ENCODE data around the gene UVSSA.

The UVSSA gene

DNA sequence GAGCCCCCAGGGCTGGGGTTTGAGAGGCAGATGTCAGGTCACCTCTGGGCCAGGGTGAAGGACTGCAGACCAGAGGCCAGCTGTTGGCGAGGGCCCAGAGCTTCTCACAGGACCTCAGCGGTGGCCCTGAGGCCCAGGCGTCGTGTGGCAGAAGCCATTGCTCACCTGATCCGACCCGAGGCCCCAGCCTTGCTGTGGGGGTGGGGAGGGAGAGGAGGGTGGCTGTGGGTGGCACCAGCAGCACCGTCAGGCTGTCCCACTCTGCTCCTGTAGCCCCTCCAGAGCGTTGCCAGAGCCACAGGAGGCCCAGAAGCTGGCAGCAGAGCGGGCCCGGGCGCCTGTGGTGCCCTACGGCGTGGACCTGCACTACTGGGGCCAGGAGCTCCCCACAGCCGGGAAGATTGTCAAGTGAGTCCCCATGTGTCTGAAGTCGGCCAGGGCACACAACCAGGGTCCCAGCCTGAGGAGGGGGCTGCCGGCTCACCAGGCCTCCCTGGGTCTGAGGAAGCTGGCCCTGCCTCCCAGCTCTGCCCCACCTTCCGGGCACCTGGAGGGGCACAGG, 28.8 kb downstream of the UVSSA start:
- TF ChIP-seq, protein P1, sequence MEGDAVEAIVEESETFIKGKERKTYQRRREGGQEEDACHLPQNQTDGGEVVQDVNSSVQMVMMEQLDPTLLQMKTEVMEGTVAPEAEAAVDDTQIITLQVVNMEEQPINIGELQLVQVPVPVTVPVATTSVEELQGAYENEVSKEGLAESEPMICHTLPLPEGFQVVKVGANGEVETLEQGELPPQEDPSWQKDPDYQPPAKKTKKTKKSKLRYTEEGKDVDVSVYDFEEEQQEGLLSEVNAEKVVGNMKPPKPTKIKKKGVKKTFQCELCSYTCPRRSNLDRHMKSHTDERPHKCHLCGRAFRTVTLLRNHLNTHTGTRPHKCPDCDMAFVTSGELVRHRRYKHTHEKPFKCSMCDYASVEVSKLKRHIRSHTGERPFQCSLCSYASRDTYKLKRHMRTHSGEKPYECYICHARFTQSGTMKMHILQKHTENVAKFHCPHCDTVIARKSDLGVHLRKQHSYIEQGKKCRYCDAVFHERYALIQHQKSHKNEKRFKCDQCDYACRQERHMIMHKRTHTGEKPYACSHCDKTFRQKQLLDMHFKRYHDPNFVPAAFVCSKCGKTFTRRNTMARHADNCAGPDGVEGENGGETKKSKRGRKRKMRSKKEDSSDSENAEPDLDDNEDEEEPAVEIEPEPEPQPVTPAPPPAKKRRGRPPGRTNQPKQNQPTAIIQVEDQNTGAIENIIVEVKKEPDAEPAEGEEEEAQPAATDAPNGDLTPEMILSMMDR (IDR thresholded peaks at IDR 0.05): no peak

GRCh38 chr4:1376391-1376840, 29.4 kb downstream of the UVSSA start:
- TF ChIP-seq, protein P1 (IDR thresholded peaks at IDR 0.05): no peak

GRCh38 chr4:1376841-1377605, 30.0 kb downstream of the UVSSA start:
- TF ChIP-seq, protein P1 (IDR thresholded peaks at IDR 0.05): no peak

DNA sequence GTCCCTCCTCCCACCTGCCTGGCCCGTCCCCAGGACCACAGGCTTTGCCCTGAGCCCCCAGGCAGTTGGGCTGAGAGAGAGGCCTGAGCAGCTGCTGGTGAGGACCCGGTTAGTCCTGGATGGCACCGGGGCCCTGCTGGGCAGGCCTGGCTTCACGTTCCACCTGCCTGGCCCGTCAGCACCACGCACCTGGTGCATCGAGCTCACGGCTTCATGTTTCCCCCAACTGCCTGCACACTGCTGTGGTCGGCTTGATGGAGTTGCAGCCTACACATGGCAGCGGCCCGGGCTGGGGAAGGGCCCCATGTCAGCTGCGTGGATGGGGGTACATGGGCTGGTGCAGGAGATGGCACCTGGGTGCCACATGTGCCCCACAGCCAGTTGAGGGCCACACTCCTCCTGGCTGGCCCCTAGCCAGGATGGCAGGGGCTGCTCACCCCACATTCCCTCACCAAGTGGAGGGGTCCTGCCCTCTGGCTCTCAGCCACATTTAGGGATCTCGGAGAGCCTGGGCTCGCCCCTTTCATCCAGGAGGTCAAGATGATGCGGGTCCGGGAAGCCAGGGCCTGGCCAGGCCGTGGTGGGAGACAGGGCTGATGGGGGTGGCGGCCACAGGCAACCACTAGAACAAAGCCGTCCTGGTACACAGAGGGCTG, 30.7 kb downstream of the UVSSA start:
- TF ChIP-seq, protein P1 (IDR thresholded peaks at IDR 0.05): no peak

GRCh38 chr4:1378559-1379231, 31.7 kb downstream of the UVSSA start:
- TF ChIP-seq, protein P1 (IDR thresholded peaks at IDR 0.05): no peak

DNA sequence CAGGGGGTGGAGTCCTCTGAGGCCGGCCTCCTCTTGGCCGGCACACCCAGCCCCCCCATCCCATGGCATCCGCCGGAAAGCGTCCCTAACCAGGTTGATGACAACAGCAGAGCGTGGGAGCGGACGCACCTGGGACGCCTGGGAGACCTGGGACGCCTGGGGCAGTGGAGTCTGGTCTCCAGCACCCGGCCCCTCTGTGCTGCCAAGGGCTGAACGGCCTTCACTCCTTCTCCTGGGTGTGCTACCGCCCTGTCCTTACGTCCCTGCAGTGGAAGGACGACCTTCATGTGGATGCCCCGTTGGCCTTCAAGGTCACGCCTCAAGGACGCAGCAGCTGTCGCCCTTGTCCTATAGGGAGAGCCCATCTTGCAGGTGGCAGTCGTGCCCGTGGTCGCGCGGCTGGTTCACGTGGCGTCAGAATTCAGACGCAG, 32.4 kb downstream of the UVSSA start:
- TF ChIP-seq, protein P1 (IDR thresholded peaks at IDR 0.05): no peak

GRCh38 chr4:1379801-1380331, 32.9 kb downstream of the UVSSA start:
- TF ChIP-seq, protein P1 (IDR thresholded peaks at IDR 0.05): no peak
